Testis (tissue), 3 donors: ENCODE results near the gene ZNF8. TPM values are rescaled to one million over a fixed set of nuclear protein-coding genes. Genes with fewer than 3 reads are reported as not detected.

Experiments used
- DNase-seq: peaks from one replicate; pipeline ENCODE4 v3.0.0-alpha.2; 2019
- H3K27ac ChIP-seq, 2 donors: fragments of 200-600 bp; sonication (generic); one replicate each; pipeline ENCODE4 v1.5.1; 2019
- H3K27me3 ChIP-seq: fragments of 200-600 bp; sonication (generic); one replicate; pipeline ENCODE4 v1.5.1; 2019
- H3K36me3 ChIP-seq: fragments of 200-600 bp; sonication (generic); one replicate; pipeline ENCODE4 v1.5.1; 2017; ENCODE audit warnings: low read depth; ENCODE audit errors: missing control alignments
- H3K4me1 ChIP-seq: fragments of 200-600 bp; sonication (generic); one replicate; pipeline ENCODE4 v1.5.1; 2019
- H3K4me3 ChIP-seq, 2 donors: fragments of 200-600 bp; sonication (generic); one replicate each; pipeline ENCODE4 v1.5.1; 2017 to 2019
- H3K9me3 ChIP-seq: fragments of 200-600 bp; sonication (generic); one replicate; pipeline ENCODE4 v1.5.1; 2017
- POLR2A ChIP-seq: fragments of 450-650 bp; IDR thresholded peaks from one replicate; pipeline ENCODE4 v1.6.1; 2017; ENCODE audit warnings: antibody characterized with exemption, mild to moderate bottlenecking, moderate library complexity
- WGBS, 2 donors: methylation state at CpG; one replicate each; pipeline ENCODE4 v1.1.5; 2018; 5-methylcytosine and 5-hydroxymethylcytosine counted together
- intact Hi-C: fragments of 100-400 bp; cut with DNase I; formaldehyde crosslinking; loops from one replicate; pipeline ENCODE4 v1.15.1; 2023; ENCODE audit warnings: low total_unique reads
- polyA plus RNA-seq: library from polyadenylated mRNA; stranded (reverse); fragments of 350-450 nt; fragmentation: Illumina TruSeq; extraction: RNeasy Lipid Tissue Mini Kit (QIAGEN cat#74804); gene quantifications from one replicate; pipeline ENCODE4 v1.2.3, GENCODE V29; 2014; ENCODE audit warnings: low read depth, low replicate concordance; ENCODE audit not compliant: insufficient read depth
- total RNA-seq, 2 donors: library from RNA; depleted of rRNA; stranded (reverse); fragments of >200 nt; gene quantifications; one replicate each; pipeline ENCODE4 v1.2.3, GENCODE V29; 2016
- TF ChIP-seq, protein P1 (sequence below), 3 experiments: fragments of 450-650 bp in 2 of 3; fragments of 200-600 bp in 1 of 3; sonication (generic) in 1 of 3; IDR thresholded peaks; one replicate each; pipeline ENCODE4 v1.5.1; 2016 to 2019; ENCODE audit warnings: antibody characterized with exemption in 3 of 3, mild to moderate bottlenecking in 2 of 3, moderate library complexity in 1 of 3

The ZNF8 gene
- total and polyA plus RNA-seq, 3 donors from 2014 or later: 2.6 to 10.4 (median 9.6) TPM

GRCh38 chr19:58265100-58265499, 13.7 kb upstream of the ZNF8 start:
- intact Hi-C loops: no loop called here
- Histone ChIP-seq H3K4me1 (no peaks in the 10 kb centered on the region), H3K4me3 (no peak overlapping the region), H3K27me3 (no peaks in the 10 kb centered on the region), H3K27ac (no peak overlapping the region), H3K9me3 (peaks cover 9% of the 10 kb centered on the region), H3K36me3 (no peaks in the 10 kb centered on the region)
- TF ChIP-seq, protein P1, sequence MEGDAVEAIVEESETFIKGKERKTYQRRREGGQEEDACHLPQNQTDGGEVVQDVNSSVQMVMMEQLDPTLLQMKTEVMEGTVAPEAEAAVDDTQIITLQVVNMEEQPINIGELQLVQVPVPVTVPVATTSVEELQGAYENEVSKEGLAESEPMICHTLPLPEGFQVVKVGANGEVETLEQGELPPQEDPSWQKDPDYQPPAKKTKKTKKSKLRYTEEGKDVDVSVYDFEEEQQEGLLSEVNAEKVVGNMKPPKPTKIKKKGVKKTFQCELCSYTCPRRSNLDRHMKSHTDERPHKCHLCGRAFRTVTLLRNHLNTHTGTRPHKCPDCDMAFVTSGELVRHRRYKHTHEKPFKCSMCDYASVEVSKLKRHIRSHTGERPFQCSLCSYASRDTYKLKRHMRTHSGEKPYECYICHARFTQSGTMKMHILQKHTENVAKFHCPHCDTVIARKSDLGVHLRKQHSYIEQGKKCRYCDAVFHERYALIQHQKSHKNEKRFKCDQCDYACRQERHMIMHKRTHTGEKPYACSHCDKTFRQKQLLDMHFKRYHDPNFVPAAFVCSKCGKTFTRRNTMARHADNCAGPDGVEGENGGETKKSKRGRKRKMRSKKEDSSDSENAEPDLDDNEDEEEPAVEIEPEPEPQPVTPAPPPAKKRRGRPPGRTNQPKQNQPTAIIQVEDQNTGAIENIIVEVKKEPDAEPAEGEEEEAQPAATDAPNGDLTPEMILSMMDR (IDR thresholded peaks at IDR 0.05): no peak
- no peak for TF ChIP-seq POLR2A
- 94 to 96% methylated on average over 3 of the region's 3 CpGs for WGBS, 2 donors
- DNase-seq: no peak

- Histone ChIP-seq H3K27me3 (no peaks in the 10 kb centered on the region), H3K4me1 (no peaks in the 10 kb centered on the region), H3K4me3 (no peak overlapping the region), H3K36me3 (no peaks in the 10 kb centered on the region), H3K9me3 (no peaks in the 10 kb centered on the region), H3K27ac (no peak overlapping the region)
- no peak for DNase-seq
- intact Hi-C loops: no loop called here
- WGBS, 2 donors: 86 to 88% methylated on average over 3 of the region's 3 CpGs
- TF ChIP-seq, protein P1 (IDR thresholded peaks at IDR 0.05): no peak
- TF ChIP-seq POLR2A: no peak
These were observed 10.4 kb upstream of the ZNF8 start for GRCh38 chr19:58268344-58268743.

GRCh38 chr19:58274771-58275201, 4.0 kb upstream of the ZNF8 start:
- 93 to 94% methylated on average over 2 of the region's 2 CpGs for WGBS, 2 donors
- Histone ChIP-seq H3K27me3 (no peaks in the 10 kb centered on the region), H3K9me3 (no peaks in the 10 kb centered on the region), H3K36me3 (no peaks in the 10 kb centered on the region), H3K27ac (no peak overlapping the region), H3K4me1 (no peaks in the 10 kb centered on the region), H3K4me3 (no peak overlapping the region)
- intact Hi-C loops: no loop called here
- no peak for DNase-seq
- TF ChIP-seq, protein P1 (IDR thresholded peaks at IDR 0.05): no peak
- TF ChIP-seq POLR2A: no peak

DNA sequence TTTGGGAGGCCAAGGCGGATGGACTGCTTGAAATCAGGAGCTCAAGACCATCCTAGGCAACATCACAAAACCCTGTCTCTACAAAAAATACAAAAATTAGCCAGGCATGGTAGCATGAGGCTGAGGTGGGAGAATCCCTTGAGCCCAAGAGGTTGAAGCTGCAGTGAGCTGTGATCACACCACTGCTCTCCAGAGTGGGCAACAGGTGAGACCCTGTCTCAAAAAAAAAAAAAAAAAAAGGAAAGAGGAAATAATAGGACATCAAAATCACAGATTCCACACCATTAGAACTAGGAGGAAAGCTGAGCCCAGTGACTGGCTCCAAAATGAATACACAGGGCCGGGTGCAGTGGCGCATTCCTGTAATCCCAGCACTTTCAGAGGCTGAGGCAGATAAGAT, 3.2 kb upstream of the ZNF8 start:
- intact Hi-C loops: no loop called here
- 89 to 96% methylated on average over 3 of the region's 3 CpGs for WGBS, 2 donors
- Histone ChIP-seq H3K4me3 (no peak overlapping the region), H3K9me3 (no peaks in the 10 kb centered on the region), H3K27ac (no peak overlapping the region), H3K27me3 (no peaks in the 10 kb centered on the region), H3K4me1 (peaks cover 6% of the 10 kb centered on the region), H3K36me3 (no peaks in the 10 kb centered on the region)
- TF ChIP-seq, protein P1 (IDR thresholded peaks at IDR 0.05): no peak
- TF ChIP-seq POLR2A: no peak
- DNase-seq: no peak

DNA sequence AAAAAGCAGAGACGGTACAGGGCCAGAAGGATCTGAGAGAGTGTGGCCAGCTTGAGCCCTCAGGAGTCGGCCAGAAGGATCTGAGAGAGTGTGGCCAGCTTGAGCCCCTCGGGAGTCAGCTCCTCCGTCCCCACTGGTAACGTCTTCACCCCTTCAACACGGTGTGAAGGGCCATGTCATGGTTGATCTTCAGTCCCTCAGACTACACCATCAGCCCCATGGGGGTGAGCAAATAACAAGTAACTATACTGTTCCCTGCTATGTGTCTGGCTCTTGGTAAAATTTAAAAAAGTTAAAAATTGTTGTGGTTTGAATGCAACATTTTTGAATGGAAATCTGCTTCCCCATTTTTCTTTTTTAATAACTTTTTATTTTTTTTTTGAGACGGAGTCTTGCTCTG, 1.6 kb upstream of the ZNF8 start:
- H3K4me1 ChIP-seq: peaks cover 10% of the 10 kb centered on the region
- intact Hi-C loops: no loop called here

More for the DNA sequence above, 1.6 kb upstream of the ZNF8 start:
- no peak for TF ChIP-seq POLR2A
- TF ChIP-seq, protein P1 (IDR thresholded peaks at IDR 0.05): no peak
- Histone ChIP-seq H3K27ac (no peak overlapping the region), H3K4me3 (no peak overlapping the region), H3K27me3 (no peaks in the 10 kb centered on the region), H3K36me3 (no peaks in the 10 kb centered on the region), H3K9me3 (no peaks in the 10 kb centered on the region)
- WGBS, 2 donors: 75 to 77% methylated on average over 7 of the region's 7 CpGs
- no peak for DNase-seq
